GM12864 (cell line): ENCODE data around the gene EML5.

Experiments
- DNase-seq: peaks from one replicate; pipeline ENCODE4 v3.0.0-alpha.2; 2011; ENCODE audit warnings: low read depth
- H3K4me3 ChIP-seq: 2 replicates; pipeline ENCODE4 v1.5.1; 2011; ENCODE audit warnings: mild to moderate bottlenecking, low read depth, low read length, control low read depth
- CTCF ChIP-seq: IDR thresholded peaks from 2 replicates; pipeline ENCODE4 v1.5.1; 2011; ENCODE audit warnings: low read depth, mild to moderate bottlenecking, moderate library complexity, low read length, control low read depth, inconsistent platforms; ENCODE audit errors: missing control alignments

Gene EML5

GRCh38 chr14:88617479-88617878, 175.3 kb downstream of the EML5 start:
- no peak for TF ChIP-seq CTCF
- no peak overlapping the region for H3K4me3 ChIP-seq
- DNase-seq, result no peak

GRCh38 chr14:88616697-88617096, 176.1 kb downstream of the EML5 start:
- no peak for DNase-seq
- no peak for TF ChIP-seq CTCF
- no peak overlapping the region for H3K4me3 ChIP-seq

GRCh38 chr14:88614218-88614907, 178.4 kb downstream of the EML5 start:
- no peak for TF ChIP-seq CTCF
- H3K4me3 ChIP-seq, result no peak overlapping the region
- DNase-seq, result no peak

- no peak for TF ChIP-seq CTCF
- no peak for DNase-seq
- no peak overlapping the region for H3K4me3 ChIP-seq
Observed at GRCh38 chr14:88613552-88614010, 179.2 kb downstream of the EML5 start.

GRCh38 chr14:88612981-88613380, 179.8 kb downstream of the EML5 start:
- no peak for DNase-seq
- H3K4me3 ChIP-seq, result no peak overlapping the region

GRCh38 chr14:88611878-88612277, 180.9 kb downstream of the EML5 start:
- no peak for TF ChIP-seq CTCF
- no peak for DNase-seq
- H3K4me3 ChIP-seq, result no peak overlapping the region

More at GRCh38 chr14:88612981-88613380, 179.8 kb downstream of the EML5 start:
- no peak for TF ChIP-seq CTCF

GRCh38 chr14:88607829-88608228, 184.9 kb downstream of the EML5 start:
- no peak for TF ChIP-seq CTCF
- no peak for DNase-seq
- H3K4me3 ChIP-seq, result no peak overlapping the region
